ENCODE results near the gene LAMA1. TPM values are rescaled to one million over a fixed set of nuclear protein-coding genes. Genes with fewer than 3 reads are reported as not detected.
"Not testable (repeated sequence)": the region's sequence is repeated elsewhere in the genome, so short reads cannot be mapped to it uniquely, and the experiment has no call there.

Gene LAMA1
- total RNA-seq, 1 donor from 2014 or later = 75.0 TPM

GRCh38 chr18:7157760-7158159, 40.2 kb upstream of the LAMA1 start:
- no peak for TF ChIP-seq CTCF (conservative IDR thresholded peaks at IDR 0.05)
- peaks cover 6% of the 10 kb centered on the region for H3K4me1 Mint-ChIP-seq (ENCODE audit: unreplicated experiment)
- H3K36me3 Mint-ChIP-seq = no peaks in the 10 kb centered on the region
- H3K27ac Mint-ChIP-seq = no peak overlapping the region
- H3K9me3 Mint-ChIP-seq = no peaks in the 10 kb centered on the region
- DNase-seq (ENCODE audit: extremely low spot score, unreplicated experiment) = no peak
- H3K27me3 Mint-ChIP-seq = no peaks in the 10 kb centered on the region
- no peak overlapping the region for H3K4me3 Mint-ChIP-seq

GRCh38 chr18:7155887-7156286, 38.3 kb upstream of the LAMA1 start:
- no peak for TF ChIP-seq CTCF (conservative IDR thresholded peaks at IDR 0.05)
- Mint-ChIP-seq H3K4me1 (ENCODE audit: unreplicated experiment) (no peaks in the 10 kb centered on the region), H3K27ac (no peak overlapping the region), H3K36me3 (no peaks in the 10 kb centered on the region), H3K27me3 (no peaks in the 10 kb centered on the region), H3K9me3 (no peaks in the 10 kb centered on the region), H3K4me3 (no peak overlapping the region)
- no peak for DNase-seq (ENCODE audit: extremely low spot score, unreplicated experiment)

GRCh38 chr18:7155092-7155491, 37.5 kb upstream of the LAMA1 start:
- Mint-ChIP-seq H3K27me3 (no peaks in the 10 kb centered on the region), H3K4me1 (ENCODE audit: unreplicated experiment) (no peaks in the 10 kb centered on the region), H3K36me3 (no peaks in the 10 kb centered on the region), H3K4me3 (no peak overlapping the region), H3K9me3 (no peaks in the 10 kb centered on the region), H3K27ac (no peak overlapping the region)
- no peak for TF ChIP-seq CTCF (conservative IDR thresholded peaks at IDR 0.05)
- peak; percentile 43 for DNase-seq (ENCODE audit: extremely low spot score, unreplicated experiment)

- Mint-ChIP-seq H3K4me1 (ENCODE audit: unreplicated experiment) (peaks cover 3% of the 10 kb centered on the region), H3K4me3 (no peak overlapping the region), H3K27me3 (no peaks in the 10 kb centered on the region), H3K36me3 (no peaks in the 10 kb centered on the region), H3K9me3 (no peaks in the 10 kb centered on the region), H3K27ac (no peak overlapping the region)
- no peak for TF ChIP-seq CTCF (conservative IDR thresholded peaks at IDR 0.05)
- peak; percentile 13 for DNase-seq (ENCODE audit: extremely low spot score, unreplicated experiment)
Observed at GRCh38 chr18:7152440-7152839, 34.8 kb upstream of the LAMA1 start.

GRCh38 chr18:7147399-7147798, 29.8 kb upstream of the LAMA1 start:
- H3K27ac Mint-ChIP-seq = peak overlapping the region; percentile 36
- peaks cover 6% of the 10 kb centered on the region for H3K4me1 Mint-ChIP-seq (ENCODE audit: unreplicated experiment)
- no peak for TF ChIP-seq CTCF (conservative IDR thresholded peaks at IDR 0.05)
- no peaks in the 10 kb centered on the region for H3K27me3 Mint-ChIP-seq
- H3K9me3 Mint-ChIP-seq = no peaks in the 10 kb centered on the region
- H3K4me3 Mint-ChIP-seq = no peak overlapping the region
- DNase-seq (ENCODE audit: extremely low spot score, unreplicated experiment) = peak; percentile 20
- no peaks in the 10 kb centered on the region for H3K36me3 Mint-ChIP-seq

GRCh38 chr18:7146067-7146466, 28.5 kb upstream of the LAMA1 start:
- Mint-ChIP-seq H3K36me3 (no peaks in the 10 kb centered on the region), H3K9me3 (peaks cover 6% of the 10 kb centered on the region), H3K4me3 (no peak overlapping the region), H3K27me3 (no peaks in the 10 kb centered on the region), H3K27ac (no peak overlapping the region), H3K4me1 (ENCODE audit: unreplicated experiment) (peaks cover 6% of the 10 kb centered on the region)
- peak; percentile 6 for DNase-seq (ENCODE audit: extremely low spot score, unreplicated experiment)
- no peak for TF ChIP-seq CTCF (conservative IDR thresholded peaks at IDR 0.05)

- H3K27me3 Mint-ChIP-seq = not testable (repeated sequence)
Observed at GRCh38 chr18:7144921-7145320, 27.3 kb upstream of the LAMA1 start.

More at GRCh38 chr18:7144921-7145320, 27.3 kb upstream of the LAMA1 start:
- DNase-seq (ENCODE audit: extremely low spot score, unreplicated experiment) = peak; percentile 52
- not testable (repeated sequence) for H3K4me1 Mint-ChIP-seq (ENCODE audit: unreplicated experiment); H3K27ac Mint-ChIP-seq; H3K9me3 Mint-ChIP-seq; H3K4me3 Mint-ChIP-seq; H3K36me3 Mint-ChIP-seq

Data from type B pancreatic cell (in vitro differentiated cells).